GM21576 (cell line): ENCODE data around the gene EMID1.

ENCODE experiments used
- ATAC-seq: cut with Tn5 transposase; IDR thresholded peaks from one replicate; pipeline ENCODE4 v1.9.1; 2021; ENCODE audit warnings: mild to moderate bottlenecking, moderate library complexity; ENCODE audit not compliant: unreplicated experiment

The EMID1 gene

DNA sequence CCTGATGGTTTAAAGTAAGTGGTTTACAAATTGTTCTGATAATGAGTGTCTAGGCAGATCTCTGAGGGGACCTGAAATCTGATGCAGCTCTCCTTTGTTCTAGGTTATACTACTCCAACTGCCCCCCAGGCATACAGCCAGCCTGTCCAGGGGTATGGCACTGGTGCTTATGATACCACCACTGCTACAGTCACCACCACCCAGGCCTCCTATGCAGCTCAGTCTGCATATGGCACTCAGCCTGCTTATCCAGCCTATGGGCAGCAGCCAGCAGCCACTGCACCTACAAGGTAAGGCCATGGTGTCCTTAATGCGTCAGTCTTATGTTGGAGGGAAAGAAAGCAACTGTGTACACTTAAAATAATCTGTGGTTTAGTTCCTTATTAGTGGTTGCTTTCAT is 72.2 kb downstream of the EMID1 start:
- ATAC-seq, result no peak

- ATAC-seq, result no peak
These were observed 78.5 kb downstream of the EMID1 start for GRCh38 chr22:29284196-29284595.

DNA sequence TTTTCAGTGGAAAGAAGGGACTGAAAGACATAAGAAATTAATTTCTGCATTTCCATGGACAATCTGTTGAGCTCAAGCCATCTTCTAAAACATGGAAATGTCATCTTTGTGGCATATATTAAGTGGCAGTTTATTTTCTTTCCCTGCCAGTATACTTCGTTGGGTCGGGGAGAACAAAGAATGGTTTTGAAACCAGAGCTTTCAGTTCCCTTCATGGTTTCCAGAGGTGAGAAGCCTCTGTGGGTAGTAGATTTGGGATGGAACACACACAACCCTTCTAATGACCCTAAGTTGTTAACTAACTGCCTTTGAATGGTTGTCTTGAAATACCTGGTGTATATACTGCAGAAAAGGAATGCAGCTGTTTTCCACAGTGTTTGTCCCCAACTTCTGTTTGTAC is 83.1 kb downstream of the EMID1 start:
- no peak for ATAC-seq

- ATAC-seq, result no peak
These were observed 84.4 kb downstream of the EMID1 start for GRCh38 chr22:29290061-29290460.

DNA sequence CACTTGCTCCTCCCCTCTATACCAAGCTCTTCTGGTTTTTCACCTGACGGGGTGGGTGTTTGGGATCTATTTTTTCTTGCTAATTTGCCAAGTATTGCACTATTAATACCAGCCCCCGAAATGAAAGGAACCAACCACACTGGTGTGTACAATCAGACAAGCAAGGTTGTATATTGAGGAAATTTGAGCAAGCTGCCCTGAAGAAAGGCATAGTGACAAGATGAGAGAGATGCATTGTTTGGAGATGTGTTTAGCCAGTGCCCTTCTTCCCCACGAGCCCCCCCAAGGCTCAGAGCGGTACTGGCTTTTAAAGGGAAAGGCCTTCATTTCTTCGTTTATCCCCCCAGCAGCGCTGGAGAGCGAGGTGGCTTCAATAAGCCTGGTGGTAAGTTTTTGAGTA is 85.5 kb downstream of the EMID1 start:
- ATAC-seq, result no peak

GRCh38 chr22:29292379-29292778 is 86.7 kb downstream of the EMID1 start:
- no peak for ATAC-seq

DNA sequence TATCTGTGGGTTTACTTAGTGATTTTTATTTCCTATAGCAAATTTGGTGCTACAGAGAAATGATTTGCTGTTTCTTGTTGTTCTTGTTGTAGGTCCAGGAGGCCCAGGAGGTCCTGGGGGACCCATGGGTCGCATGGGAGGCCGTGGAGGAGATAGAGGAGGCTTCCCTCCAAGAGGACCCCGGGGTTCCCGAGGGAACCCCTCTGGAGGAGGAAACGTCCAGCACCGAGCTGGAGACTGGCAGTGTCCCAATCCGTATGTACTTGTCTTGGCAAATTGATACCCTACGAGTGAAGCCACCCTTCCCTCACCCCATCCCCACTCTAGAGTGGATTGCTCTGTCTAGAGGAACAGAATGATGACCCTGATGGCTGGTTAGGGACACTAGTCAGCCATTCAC is 92.9 kb downstream of the EMID1 start:
- ATAC-seq, result no peak

GRCh38 chr22:29299136-29299900 is 93.6 kb downstream of the EMID1 start:
- ATAC-seq, result no peak

DNA sequence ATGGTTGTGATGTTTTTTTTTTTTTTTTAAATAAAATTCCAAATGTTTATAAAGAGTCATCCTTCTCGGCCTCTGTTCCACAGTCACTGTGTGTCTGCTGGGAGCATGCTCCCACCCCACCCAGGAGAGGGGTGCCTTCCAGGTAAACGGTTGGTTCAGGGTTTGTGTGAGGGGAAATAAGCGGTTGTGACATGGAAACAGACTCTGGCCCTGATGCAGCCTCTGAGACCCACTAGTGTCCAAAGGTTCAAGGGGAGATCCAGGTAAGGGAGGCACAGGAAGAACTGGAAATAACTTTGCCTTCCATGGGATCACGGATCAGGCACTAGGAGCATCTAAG is 94.7 kb downstream of the EMID1 start:
- no peak for ATAC-seq

DNA sequence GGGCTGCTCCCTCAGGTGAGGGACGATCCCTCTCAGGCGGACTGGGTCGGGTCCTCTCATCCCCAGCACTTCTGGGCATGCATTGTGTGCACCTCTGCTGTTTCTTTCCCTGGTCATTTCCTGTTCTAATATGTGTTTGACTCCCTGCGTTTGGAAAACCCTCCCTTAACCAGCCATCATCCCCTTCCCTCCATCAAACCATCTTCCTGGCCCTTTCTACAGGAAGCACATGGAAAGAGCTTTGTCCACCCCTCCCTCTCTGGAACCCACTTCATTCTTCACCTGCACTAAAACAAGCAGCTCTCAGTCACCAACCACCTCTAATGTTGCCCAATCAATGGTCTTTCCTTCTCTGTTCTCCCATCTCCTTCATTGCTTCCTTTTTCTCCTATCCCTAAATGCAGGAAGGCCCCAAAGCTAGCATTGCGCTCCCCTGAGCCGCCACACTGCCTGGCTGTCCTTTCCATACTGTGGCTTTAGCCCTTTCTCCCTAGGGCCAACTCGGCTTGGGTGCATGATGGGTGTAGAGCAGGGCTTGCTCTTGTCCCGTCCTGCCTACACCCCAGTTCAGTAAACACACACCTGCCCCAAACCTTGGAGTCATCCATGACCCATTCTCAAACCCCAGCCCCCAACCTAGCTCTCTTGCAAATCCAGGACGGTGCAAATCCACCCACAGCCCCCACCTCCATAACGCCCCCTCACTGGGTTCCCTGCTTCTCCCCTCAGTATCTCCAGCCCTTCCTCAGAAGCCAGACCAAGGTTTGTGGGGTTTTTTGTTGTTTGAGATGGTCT is 95.3 kb downstream of the EMID1 start:
- no peak for ATAC-seq

GRCh38 chr22:29301716-29302401 is 96.2 kb downstream of the EMID1 start:
- ATAC-seq, result no peak

- no peak for ATAC-seq
These were observed 96.6 kb downstream of the EMID1 start for GRCh38 chr22:29302402-29302680.

DNA sequence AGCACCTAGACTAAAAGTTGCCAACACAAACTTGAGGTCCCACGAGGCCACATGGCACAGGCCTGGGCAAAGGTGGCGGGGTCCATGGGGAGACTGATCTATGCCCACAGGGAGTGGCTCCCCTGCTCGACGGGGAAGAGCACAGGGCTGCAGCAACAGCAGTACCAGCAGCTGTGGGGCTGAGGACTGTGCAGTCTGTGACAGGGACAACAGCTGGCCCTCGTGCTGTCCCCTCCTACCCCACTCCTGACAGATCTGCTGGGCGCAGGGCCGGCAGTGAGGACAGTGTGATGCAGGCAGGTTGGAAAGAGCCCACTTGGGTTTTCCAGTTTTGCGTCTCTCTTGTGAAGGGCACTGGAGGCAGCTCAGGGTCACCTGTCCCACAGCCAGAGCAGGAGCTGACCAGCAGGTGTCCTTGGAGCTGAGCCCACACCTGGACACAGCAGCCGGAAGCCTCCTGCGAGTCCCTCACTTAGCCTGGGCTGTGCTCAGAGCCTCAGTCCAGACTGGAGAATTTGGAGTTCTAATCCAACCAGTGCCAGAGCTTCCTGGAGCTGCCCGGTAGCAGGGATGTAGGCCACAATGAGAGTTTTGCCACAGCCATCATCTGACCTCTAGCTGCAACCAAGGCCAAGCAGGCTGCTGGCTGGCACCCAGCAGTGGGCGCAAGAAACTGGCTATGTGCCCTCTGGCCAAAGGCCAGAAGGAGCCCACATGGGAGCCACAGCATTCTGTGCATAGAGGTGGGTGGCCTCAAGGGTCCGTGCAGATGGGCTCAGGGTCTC is 97.2 kb downstream of the EMID1 start:
- ATAC-seq, result no peak

DNA sequence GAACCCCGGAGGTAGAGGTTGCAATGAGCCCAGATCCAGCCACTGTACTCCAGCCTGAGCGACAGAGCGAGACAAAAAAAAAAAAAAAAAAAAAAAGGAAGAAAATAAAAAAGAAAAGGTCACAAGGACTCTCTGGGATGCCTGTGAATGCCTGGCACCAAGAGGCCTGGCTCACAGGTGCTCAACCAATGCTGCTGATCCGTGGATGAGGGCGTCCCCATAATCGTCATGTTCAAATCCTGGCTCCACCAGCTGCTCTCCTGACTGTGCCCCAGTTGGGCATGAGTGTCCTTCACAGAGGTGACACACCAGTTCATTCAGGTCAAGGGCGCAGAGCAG is 100.1 kb downstream of the EMID1 start:
- ATAC-seq, result no peak

DNA sequence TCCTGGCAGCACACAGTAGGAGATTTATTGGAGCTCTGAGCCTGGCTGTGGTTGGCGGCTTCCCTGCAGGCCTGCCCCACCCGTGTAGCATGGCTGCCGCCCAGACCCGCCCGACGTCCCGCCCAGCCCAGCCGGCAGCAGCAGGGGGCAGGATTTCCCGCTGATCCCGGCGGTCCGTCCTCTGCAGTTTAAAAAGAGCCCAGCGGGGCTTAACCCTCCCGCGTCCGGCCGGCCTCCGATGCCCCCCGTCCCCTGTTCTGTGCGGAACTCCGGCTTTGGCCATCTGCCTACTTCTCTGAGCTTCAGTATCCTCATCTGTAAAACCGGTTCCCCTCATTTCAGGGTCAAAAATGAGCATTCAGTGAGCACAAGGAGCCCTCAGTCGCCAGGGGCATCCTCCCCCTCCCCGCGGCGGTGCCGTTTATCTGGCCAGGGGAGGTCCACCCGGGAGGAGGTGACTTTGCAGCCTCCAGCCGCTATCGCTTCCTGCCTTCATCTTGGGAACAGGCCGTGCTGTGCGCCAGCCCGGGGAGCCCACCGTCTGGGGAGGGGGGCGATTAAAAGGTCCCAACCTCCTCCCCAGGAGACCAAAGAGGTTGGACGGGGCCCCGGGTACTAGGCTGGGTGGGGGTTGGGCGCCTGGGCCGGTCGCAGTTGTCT is 100.6 kb downstream of the EMID1 start, which contains the start of gene GAS2L1:
GAS2L1 (plus strand) TSS at position 476 of the 660 bp plus-strand sequence. CDS start 1,456 bp downstream, outside the sequence.
- no peak for ATAC-seq

- no peak for ATAC-seq
These were observed 101.3 kb downstream of the EMID1 start for GRCh38 chr22:29306835-29307595.

DNA sequence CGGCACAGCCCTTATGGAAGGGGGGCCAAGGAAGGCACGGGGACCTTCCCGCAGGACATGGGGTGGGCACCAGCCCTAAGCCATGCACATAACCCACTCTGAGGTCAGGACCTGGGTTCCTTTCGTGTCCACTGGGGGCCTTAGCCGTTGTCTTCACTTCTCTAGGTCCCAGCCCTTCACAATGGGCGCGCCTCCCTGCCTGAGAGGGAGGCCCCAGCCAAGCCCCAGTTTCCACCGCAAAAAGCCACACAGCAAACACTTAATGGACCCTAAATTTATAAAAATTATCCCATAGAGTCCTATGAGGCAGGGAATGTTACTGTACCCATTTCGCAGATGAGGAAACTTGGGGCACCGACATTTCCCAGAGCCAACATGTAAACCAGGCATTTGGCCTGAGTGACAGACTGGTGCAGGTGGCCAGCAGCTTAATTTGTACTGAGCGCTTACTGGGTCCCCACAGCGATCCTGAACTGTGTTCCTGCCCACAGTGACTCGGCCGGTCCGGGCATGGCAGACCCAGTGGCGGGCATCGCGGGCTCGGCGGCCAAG is 102.0 kb downstream of the EMID1 start:
- no peak for ATAC-seq

DNA sequence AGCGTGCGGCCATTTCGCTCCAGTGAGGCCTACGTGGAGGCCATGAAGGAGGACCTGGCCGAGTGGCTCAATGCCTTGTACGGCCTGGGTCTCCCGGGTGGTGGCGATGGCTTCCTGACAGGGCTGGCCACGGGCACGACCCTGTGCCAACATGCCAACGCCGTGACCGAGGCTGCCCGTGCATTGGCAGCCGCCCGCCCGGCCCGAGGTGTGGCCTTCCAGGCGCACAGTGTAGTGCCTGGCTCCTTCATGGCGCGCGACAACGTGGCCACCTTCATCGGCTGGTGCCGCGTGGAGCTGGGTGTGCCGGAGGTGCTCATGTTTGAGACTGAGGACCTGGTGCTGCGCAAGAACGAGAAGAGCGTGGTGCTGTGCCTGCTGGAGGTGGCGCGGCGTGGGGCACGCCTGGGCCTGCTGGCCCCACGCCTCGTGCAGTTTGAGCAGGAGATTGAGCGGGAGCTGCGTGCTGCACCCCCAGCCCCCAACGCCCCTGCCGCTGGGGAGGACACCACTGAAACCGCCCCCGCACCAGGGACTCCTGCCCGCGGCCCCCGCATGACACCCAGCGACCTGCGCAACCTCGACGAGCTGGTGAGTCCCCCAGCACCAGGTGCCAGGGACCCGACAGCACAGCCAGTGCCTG is 102.6 kb downstream of the EMID1 start:
- no peak for ATAC-seq

GRCh38 chr22:29308791-29309262 is 103.1 kb downstream of the EMID1 start:
- ATAC-seq, result no peak
